Right ventricle myocardium superior (tissue), 1 donor: ENCODE results near the gene RUSF1. TPM values are rescaled to one million over a fixed set of nuclear protein-coding genes. Genes with fewer than 3 reads are reported as not detected.
"Not testable (repeated sequence)": the region's sequence is repeated elsewhere in the genome, so short reads cannot be mapped to it uniquely, and the experiment has no call there.

Experiments used
- ATAC-seq: fragments of 200-7000 bp; cut with Tn5 transposase; one replicate; pipeline ENCODE4 v1.9.1; 2020; ENCODE audit warnings: mild to moderate bottlenecking; ENCODE audit not compliant: poor library complexity
- DNase-seq: peaks from one replicate; pipeline ENCODE4 v3.0.0-alpha.2; 2020
- intact Hi-C: fragments of 100-400 bp; cut with DNase I; formaldehyde crosslinking; loops from one replicate; pipeline ENCODE4 v1.11.2; 2022
- total RNA-seq: library from RNA; stranded (reverse); fragmentation: NEBNext Ultra II Directional; extraction: Animal tissue kit (Norgen Biotek cat#: 25700); gene quantifications from one replicate; pipeline ENCODE4 v1.2.1, GENCODE V29; 2021
- donor health status: DM: no; HTN: yes; CAD: no; lungs with severe emphysema.

The RUSF1 gene
- total RNA-seq, 1 donor from 2014 or later, result 20.1 TPM

- ATAC-seq (no peak), DNase-seq (no peak)
- intact Hi-C loops, result no loop called here
Measured at GRCh38 chr16:31521368-31521767, 13.2 kb upstream of the RUSF1 start.

- DNase-seq (no peak), ATAC-seq (no peak)
- intact Hi-C loops, result no loop called here
Measured at GRCh38 chr16:31519759-31520431, 11.7 kb upstream of the RUSF1 start.

GRCh38 chr16:31517800-31518402 is 9.7 kb upstream of the RUSF1 start:
- intact Hi-C loops, result no loop called here
- no peak for DNase-seq
- ATAC-seq, result no peak

GRCh38 chr16:31513884-31514283 is 5.7 kb upstream of the RUSF1 start:
- ATAC-seq, result no peak
- intact Hi-C loops, result no loop called here

GRCh38 chr16:31513126-31513525 is 4.9 kb upstream of the RUSF1 start:
- ATAC-seq, result no peak
- intact Hi-C loops, result no loop called here
- no peak for DNase-seq

More at GRCh38 chr16:31513884-31514283, 5.7 kb upstream of the RUSF1 start:
- DNase-seq, result no peak

GRCh38 chr16:31508706-31509195 is 560 bp upstream of the RUSF1 start:
- ATAC-seq (peak; percentile 11), DNase-seq (no peak)
- intact Hi-C loops, result no loop called here

GRCh38 chr16:31507617-31507928 is 618 bp downstream of the RUSF1 start:
- ATAC-seq (no peak), DNase-seq (no peak)
- intact Hi-C loops, result no loop called here

- DNase-seq (no peak), ATAC-seq (no peak)
- intact Hi-C loops, result no loop called here
Measured at GRCh38 chr16:31505483-31505882, 2.7 kb downstream of the RUSF1 start.

GRCh38 chr16:31504159-31504558 is 4.0 kb downstream of the RUSF1 start:
- no peak for ATAC-seq
- intact Hi-C loops, result no loop called here

GRCh38 chr16:31503555-31503954 is 4.6 kb downstream of the RUSF1 start:
- intact Hi-C loops, ATAC-seq, DNase-seq: not testable (repeated sequence)

More at GRCh38 chr16:31504159-31504558, 4.0 kb downstream of the RUSF1 start:
- no peak for DNase-seq

GRCh38 chr16:31502981-31503380 is 5.2 kb downstream of the RUSF1 start:
- intact Hi-C loops, result no loop called here
- DNase-seq, result no peak
- ATAC-seq, result no peak

GRCh38 chr16:31501966-31502348 is 6.2 kb downstream of the RUSF1 start:
- no peak for ATAC-seq
- intact Hi-C loops, result no loop called here

GRCh38 chr16:31501226-31501965 is 6.8 kb downstream of the RUSF1 start:
- DNase-seq (no peak), ATAC-seq (no peak)
- intact Hi-C loops, result no loop called here

More at GRCh38 chr16:31501966-31502348, 6.2 kb downstream of the RUSF1 start:
- no peak for DNase-seq

- DNase-seq (no peak), ATAC-seq (no peak)
- intact Hi-C loops, result no loop called here
Measured at GRCh38 chr16:31499928-31500327, 8.3 kb downstream of the RUSF1 start.

- no peak for ATAC-seq
- no peak for DNase-seq
- intact Hi-C loops, result no loop called here
Measured at GRCh38 chr16:31498493-31498892, 9.7 kb downstream of the RUSF1 start.

- DNase-seq (no peak), ATAC-seq (no peak)
- intact Hi-C loops, result no loop called here
Measured at GRCh38 chr16:31496670-31497069, 11.5 kb downstream of the RUSF1 start.

GRCh38 chr16:31493506-31494125 is 14.6 kb downstream of the RUSF1 start:
- DNase-seq, result no peak
- intact Hi-C loops, result no loop called here
- no peak for ATAC-seq

GRCh38 chr16:31491778-31492418 is 16.3 kb downstream of the RUSF1 start:
- DNase-seq (no peak), ATAC-seq (no peak)
- intact Hi-C loops, result no loop called here
